Brain microvascular endothelial cell (primary cell): Measurements from ENCODE around the gene APOLD1.

Experiments
- DNase-seq: peaks from one replicate; pipeline ENCODE4 v3.0.0-alpha.2; 2020
- H3K27ac ChIP-seq: fragments of 250-450 bp; sonication (Bioruptor Pico); 2 replicates; pipeline ENCODE4 v1.5.1; 2020; ENCODE audit warnings: mild to moderate bottlenecking, moderate library complexity
- H3K27me3 ChIP-seq: fragments of 250-450 bp; sonication (Bioruptor Pico); replicated peaks from 2 replicates; pipeline ENCODE4 v1.5.1; 2020; ENCODE audit warnings: mild to moderate bottlenecking
- H3K36me3 ChIP-seq: fragments of 250-450 bp; sonication (Bioruptor Pico); replicated peaks from 2 replicates; pipeline ENCODE4 v1.5.1; 2020; ENCODE audit warnings: mild to moderate bottlenecking
- H3K4me3 ChIP-seq: 2 replicates; pipeline ENCODE4 v1.5.1; 2011; ENCODE audit warnings: low read depth, mild to moderate bottlenecking, control low read depth, low read length, moderate library complexity
- CTCF ChIP-seq: IDR thresholded peaks from 2 replicates; pipeline ENCODE4 v1.5.1; 2011; ENCODE audit warnings: low read depth, mild to moderate bottlenecking, moderate library complexity, low read length, control low read depth, inconsistent platforms; ENCODE audit errors: missing control alignments
- in situ Hi-C: cut with HindIII; loops from 2 replicates; pipeline ENCODE4 v1.10.0; 2017; ENCODE audit warnings: low sequenced_read_pairs, low pct_ligation_motif_present

The APOLD1 gene

GRCh38 chr12:12796171-12796570 lies 10.7 kb downstream of the APOLD1 start:
- Histone ChIP-seq H3K4me3 (no peak overlapping the region), H3K36me3 (no peaks in the 10 kb centered on the region), H3K27ac (no peak overlapping the region), H3K27me3 (no peaks in the 10 kb centered on the region)
- in situ Hi-C loops: no loop called here
- no peak for DNase-seq
- TF ChIP-seq CTCF: no peak

GRCh38 chr12:12796928-12797793 lies 11.7 kb downstream of the APOLD1 start:
- Histone ChIP-seq H3K27ac (no peak overlapping the region), H3K27me3 (no peaks in the 10 kb centered on the region), H3K36me3 (no peaks in the 10 kb centered on the region), H3K4me3 (no peak overlapping the region)
- DNase-seq: no peak
- no peak for TF ChIP-seq CTCF
- in situ Hi-C loops: no loop called here

GRCh38 chr12:12797794-12798152 lies 12.3 kb downstream of the APOLD1 start:
- no peak overlapping the region for H3K27ac ChIP-seq
- no peak for DNase-seq
- no peak overlapping the region for H3K4me3 ChIP-seq
- no peak for TF ChIP-seq CTCF
- in situ Hi-C loops: no loop called here
- no peaks in the 10 kb centered on the region for H3K27me3 ChIP-seq
- no peaks in the 10 kb centered on the region for H3K36me3 ChIP-seq

- Histone ChIP-seq H3K4me3 (no peak overlapping the region), H3K36me3 (no peaks in the 10 kb centered on the region), H3K27ac (no peak overlapping the region), H3K27me3 (no peaks in the 10 kb centered on the region)
- DNase-seq: no peak
- no peak for TF ChIP-seq CTCF
- in situ Hi-C loops: no loop called here
Measured at GRCh38 chr12:12798480-12798879, 13.0 kb downstream of the APOLD1 start.

GRCh38 chr12:12799163-12799920 lies 13.9 kb downstream of the APOLD1 start:
- Histone ChIP-seq H3K4me3 (no peak overlapping the region), H3K27me3 (no peaks in the 10 kb centered on the region), H3K27ac (no peak overlapping the region), H3K36me3 (no peaks in the 10 kb centered on the region)
- in situ Hi-C loops: no loop called here
- TF ChIP-seq CTCF: no peak
- DNase-seq: no peak
